HG03558 (cell line): ENCODE results near the gene IFRD2.

Source experiments
- ATAC-seq: cut with Tn5 transposase; IDR thresholded peaks from one replicate; pipeline ENCODE4 v1.9.1; 2021; ENCODE audit warnings: moderate number of reproducible peaks; ENCODE audit not compliant: unreplicated experiment; ENCODE audit errors: extremely low read depth

The IFRD2 gene

DNA sequence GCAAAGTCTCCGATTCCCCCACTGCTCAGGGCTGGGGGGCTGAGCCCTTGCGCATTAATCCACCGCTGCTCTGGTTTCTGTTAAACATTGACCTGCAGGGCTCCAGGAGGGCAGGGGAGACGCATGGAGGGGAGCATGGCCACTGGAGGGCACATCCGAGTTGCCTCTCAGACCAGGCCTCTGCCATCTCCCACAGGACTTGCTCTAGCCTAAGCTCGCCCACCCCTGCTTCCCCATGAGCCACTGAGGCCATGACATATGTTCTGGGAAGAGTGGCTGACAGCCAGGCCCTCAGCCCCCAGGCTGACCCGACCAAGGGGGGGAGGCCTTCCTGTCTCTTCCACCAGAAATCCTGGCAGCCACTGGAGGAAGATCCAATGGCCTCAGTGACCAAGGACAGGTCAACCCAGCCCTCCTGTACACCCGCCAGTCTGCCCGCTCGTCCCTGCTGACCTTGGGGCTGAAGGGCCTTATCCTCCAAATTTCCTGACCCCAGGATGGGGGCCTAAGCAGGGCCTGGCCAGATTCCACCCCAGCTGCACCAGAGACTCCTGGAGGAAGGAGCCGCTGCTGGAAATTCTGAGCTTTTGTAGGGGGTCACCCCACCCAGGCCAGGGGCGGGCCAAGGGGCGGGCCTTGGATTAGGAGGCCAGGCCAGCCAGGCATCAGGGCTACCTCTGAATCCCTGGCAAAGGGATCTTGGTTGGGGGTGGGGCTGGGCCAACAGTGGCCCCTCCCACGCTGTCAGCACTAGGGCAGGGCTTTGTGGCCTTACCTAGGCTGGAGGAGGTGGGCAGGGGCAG is 11.0 kb upstream of the IFRD2 start, which contains the start of gene HYAL1:
Gene HYAL1 (minus strand): TSS at position 562 of the 803 bp plus-strand sequence. CDS start 618 bp downstream, outside the sequence.
- no peak for ATAC-seq

DNA sequence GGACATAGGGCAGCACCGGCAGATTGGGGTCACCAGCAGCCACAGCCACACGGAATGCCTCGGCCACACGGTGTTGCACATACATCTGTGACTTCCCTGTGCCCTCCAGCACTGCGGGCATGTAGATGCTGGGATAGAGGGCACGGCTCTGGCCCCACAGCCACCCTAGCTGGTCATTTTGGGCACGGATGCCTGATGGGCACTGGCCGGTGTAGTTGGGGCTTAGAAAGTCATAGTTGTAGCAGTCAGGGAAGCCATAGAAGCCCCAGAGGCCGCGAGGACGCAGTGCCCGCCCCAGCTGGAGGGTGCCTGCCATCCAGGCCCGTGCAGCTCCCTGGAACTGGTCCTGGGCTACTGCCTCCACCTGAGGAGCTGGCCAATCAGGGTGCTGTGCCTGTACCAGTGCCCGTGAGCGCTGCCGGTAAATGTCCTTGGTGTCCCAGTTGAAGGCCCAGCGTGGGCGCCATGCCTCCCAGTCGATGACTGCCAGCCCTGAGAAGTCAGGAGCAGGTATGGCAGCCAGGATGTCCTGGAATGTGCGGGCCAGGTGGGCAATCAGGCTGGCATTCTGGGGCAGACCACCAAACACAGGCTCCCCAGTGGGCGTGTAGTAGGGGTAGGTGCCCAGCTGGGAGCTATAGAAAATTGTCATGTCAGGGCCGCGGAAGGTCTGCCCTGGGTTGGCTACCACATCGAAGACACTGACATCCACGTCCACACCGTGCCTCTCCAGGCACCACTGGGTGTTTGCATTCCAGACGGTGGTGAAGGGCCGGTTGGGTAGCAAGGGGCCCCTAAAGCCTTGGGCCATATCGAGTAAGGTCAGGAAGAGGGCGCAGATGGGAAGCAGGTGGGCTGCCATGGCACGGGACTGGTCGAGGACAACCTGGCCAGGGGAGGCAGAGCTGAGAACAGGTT is 10.1 kb upstream of the IFRD2 start:
- no peak for ATAC-seq

DNA sequence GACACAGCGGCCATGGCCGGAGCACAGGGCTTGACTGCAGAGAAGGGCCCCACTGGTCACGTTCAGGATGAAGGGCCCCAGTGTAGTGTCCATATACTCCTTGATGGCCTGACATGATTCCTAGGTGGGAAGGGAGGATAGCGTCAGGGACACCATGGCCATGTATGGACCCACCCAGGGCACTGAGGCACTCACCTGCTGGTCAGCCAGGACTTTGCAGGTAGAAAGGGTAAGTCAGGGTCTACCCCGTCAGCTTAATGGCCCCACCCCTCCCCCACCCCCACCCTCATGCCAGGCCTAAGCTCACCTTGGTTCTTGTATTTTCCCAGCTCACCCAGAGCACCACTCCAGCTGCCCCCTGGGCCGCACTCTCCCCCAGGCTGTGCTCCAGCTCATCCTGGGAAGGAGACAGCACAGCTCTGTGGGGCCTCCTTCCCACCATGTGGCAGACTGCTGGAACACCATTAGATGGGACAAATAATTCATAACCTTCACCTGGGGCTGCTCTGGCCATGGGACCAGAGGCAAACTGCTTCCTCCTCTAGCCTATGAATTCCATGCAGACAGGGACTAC is 8.5 kb upstream of the IFRD2 start:
- no peak for ATAC-seq

DNA sequence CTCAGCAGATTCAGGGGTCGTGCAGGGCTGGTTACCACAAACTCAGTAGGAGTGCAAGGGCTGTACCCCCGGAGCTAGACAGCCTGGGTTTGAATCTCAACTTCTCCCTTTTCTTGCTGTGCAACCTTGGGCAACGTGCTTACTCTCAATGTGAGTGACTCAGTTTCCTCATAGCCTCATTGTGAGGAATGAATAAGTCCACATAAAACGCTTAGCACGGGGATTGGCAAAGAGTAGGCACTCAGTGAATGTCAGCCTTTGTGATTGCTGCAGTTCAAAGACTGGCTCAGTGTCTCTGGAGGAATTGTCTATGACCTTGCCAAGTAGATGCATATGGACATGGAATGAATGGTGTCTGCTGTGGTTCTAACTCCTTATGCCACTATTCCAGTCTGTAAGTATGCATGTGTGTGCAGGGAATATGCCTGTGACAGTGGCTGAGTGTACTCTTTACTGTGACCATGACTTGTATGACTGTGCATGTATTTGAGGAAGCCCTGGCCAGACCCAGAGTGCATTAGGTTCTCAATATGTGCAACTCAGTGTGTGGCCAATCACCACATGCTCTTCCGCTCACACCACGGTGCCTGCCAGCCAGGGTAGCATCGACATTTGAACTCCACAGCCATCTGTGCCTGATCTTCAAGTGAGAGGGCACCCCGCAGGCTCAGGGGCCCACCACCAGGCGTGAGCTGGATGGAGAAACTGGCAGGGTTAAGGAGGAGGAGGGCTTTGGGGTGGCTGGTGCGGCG is 7.9 kb upstream of the IFRD2 start:
- no peak for ATAC-seq

DNA sequence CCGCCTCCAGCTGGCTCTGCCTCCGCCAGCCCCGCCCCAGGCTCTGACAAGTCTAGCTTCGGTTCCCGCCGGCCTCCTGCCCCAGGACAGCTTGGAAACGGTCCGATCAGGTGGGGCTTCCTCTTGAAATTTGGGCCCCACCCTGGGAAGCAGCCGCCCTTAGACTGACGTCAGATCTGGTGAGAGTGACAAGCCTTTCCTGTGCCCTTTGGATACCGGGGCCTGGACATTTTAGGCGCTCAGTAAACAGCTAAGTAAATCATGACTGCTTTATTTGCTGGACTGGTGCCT is 7.4 kb upstream of the IFRD2 start:
- ATAC-seq: no peak

DNA sequence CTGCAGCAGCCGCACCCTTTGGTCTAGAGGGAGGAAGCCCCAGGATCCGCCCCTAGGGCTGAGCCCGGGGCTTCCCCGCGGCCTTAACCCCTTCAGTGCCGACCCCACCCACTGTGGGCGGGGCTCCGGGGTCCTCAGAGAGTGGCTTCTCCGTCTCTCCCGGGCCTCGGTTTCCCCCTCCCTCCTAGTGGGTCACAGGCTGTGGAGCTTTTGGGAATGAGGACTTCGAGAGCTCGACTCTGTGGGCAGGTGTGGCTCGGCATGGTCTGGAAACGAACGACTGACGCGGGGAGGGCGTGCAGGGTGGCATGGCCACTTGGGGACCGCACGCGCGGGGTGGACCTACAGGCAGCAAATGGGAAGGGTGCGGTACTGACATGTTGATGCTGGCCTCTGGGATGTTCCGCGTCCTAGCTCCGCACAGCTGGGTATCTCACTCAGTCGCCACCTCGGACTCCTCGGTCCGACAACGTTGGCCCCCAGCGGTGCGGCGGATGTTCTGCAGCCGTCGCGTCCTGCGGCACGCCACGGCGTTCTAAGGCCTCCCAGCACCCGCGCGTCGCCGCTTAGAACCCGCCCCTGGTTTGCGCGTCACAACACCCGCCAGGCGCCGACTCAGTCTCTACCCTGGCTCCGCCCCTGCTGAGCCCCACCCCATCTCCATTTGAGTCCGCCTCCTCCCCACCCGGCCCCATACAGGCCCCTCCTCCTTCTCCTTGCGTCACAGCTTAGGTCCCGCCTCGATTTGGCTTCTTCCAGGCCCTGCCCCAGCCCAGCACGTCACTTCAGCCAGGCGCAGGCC is 6.8 kb upstream of the IFRD2 start, which contains the start of the genes HYAL3 and NAA80:
Gene HYAL3 (minus strand): TSS at position 570 of the 802 bp plus-strand sequence. CDS start 3,803 bp downstream, outside the sequence.
Gene NAA80 (minus strand): TSS at position 570 of the 802 bp plus-strand sequence. CDS start 1,942 bp downstream, outside the sequence.
- ATAC-seq: peak; percentile 51

DNA sequence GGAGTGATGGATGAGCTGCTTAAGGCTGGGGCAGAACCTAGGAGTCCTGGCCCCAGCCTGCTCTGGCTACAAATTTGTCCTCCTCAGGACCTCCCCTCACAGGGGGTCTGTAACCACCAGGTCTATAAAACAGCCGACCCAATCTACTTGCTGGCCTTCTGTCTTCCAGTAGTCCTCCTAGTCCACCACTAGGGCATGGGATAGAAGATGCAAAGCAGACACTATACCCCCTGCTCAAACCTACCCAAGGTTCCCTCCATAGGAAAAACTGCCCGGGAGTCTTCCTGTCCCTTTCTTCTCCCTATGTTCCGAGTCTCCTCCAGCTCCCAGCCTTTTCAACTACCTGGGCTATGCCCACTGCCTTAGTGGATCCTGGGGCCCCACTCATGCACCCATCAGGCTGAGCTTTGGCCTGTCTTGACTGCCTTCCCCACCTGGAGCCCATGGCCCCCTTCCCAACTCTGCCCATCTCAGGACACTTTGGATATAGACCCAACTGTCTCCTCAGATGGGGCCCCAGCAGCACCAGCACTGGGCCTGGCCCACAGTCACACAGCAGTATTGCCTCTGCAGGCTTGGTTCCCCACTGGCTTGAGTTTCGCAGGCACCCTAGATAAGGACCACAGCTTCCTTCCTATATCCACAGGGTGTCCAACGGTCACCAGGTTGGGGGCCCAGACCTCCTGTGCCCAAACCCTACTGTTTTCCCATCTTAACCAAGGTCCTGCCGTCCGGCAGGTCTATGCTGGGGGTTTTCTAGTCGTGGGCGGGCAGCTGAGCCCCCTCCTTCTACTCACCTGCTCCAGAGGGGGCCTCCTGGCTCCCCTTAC is 5.9 kb upstream of the IFRD2 start:
- no peak for ATAC-seq

DNA sequence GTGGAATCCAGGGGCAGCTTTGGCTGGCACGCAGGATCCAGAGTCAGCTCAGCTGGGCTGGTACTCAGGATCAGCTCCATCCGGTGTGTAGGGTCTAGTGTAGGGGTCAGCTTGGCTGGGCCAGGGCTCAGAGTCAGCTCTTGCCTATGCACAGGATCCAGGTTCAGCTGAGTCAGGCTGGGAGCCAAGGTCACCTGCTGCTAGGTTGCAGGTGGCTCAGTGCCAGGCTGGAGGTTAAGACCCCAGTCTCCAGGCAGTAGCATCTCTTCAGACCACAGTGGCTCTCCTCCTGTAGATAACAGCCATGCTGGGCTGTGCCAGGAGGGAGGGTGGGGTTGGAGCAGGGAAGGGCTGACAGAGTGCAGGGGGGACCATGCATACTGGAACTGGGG is 5.2 kb upstream of the IFRD2 start:
- no peak for ATAC-seq

DNA sequence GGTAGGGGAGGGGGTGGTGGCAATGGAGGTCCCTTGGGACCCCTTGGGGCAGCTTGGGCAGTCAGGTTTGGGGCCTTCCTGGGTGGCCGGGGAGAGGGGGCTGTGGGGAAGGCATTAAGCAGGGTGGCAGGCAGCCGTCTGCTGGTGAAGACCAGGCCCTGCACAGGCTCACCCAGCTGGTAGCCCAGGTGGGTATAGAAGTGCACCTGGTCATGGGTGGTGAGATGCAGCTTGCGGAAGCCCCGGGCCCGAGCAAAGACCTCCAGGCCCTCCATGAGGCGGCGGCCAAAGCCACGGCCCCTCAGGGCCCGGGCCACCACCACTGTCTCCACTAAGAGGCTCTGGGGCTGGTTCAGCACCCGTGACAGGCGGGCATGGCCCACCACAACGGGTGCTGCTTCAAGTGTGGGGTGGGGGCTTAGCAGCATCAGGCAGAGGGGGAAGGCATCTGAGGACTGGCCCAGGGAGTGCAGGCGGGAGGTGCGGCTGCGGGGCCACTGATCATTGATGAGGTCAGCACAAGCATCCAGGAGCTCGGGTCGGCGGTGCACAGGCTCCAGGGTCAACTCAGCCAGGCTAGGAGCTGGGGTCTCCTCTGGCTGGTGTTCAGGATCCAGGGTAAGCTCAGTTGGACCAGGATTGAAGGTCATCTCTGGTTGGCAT is 4.6 kb upstream of the IFRD2 start:
- no peak for ATAC-seq

DNA sequence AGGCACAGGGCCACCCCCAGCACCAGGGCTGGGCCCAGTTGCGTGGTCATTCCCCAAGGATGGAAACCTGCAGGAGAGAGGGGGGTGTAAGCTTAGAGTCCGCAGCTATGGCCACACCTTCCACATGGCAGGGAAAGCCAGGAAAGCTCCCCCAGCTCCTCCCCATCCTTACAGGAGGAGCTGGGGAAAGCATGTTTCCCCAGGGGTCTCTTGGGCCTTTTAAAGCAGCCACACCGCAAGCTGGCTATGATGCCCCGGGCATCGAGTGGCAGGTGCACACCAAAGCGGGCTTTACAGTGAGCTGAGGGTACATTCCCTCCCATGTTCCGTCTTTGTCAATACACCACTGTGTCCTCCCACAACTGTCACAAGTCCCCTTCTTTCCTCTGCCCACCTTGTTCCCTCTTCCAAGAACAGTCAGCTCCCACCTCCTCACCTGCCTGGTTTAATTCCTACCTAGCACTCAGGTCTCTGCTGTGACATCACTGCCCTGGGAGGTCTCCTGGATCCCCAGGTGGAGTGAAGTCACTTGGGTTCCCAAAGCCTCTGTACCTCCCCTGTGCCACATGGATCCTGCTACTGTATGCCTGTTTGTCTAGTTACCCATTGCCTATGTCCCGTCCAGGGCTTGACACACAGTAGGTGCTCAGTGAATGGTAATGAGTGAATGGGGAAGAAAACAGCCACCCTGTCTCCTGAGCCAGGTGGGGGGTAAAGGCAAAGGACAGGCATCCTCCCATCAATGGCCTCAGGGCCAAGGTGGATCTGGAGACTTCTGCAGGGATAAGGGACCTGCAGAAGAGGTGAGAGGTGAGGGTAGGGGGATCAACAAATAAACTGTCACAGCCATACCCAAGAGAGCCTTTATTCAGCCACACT is 3.6 kb upstream of the IFRD2 start:
- no peak for ATAC-seq

DNA sequence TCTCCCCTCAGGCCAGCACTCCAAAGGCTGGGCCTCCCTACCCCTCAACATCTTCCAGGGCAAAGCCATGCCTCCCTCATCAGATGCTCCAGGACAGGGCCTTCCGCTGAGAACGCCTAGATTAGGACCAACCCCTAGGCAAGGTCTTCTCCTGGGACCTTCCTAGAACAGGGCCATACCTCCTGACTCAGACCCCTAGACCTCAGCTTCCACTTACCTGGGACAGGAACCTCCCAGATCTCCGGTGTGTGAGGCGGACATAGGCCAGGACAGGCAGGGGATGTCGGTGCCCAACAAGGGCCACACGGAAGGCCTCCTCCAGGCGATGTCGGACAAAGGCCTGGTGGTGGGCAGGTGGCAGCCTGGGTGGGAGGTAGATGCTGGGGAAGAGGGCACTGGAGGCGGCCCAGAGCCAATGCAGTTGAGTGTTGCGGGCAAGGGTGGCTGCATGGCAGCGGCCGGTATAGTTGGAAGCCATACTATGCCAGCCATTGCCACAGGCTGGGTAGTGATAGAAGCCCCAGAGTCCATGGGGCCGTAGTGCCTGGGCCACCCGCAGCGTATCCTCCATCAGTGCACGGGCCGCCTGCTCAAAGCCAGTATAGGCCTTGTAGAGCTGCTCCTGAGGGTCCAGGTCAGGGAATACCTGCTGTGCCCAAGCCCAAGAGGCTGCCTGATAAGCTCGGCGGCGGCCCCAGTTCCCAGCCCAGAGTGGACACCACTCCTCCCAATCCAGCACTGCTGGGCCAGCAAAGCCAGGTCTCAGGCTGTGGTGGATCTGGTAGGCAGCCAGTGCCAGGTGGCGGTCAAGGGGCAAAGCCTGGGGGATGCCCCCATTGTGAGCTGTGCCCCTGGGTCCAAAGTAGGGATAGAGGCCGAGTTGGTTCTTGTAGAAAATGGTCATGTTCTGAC is 2.5 kb upstream of the IFRD2 start:
- ATAC-seq: no peak

DNA sequence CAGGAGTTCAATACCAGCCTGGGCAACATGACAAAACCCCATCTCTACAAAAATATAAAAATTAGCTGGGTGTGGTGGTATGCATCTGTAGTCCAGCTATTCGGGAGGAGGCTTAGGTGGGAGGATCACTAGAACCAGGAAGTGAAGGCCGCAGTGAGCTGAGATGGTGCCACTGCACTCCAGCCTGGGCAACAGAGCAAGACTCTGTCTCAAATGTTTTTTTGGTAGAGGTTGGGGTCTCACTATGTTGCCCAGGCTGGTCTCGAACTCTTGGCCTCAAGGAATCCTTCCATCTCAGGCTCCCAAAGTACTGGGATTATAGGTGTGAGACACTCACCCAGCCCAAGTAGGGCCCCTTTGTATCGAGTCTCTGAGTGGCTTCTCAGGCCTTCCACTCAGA is 1.9 kb upstream of the IFRD2 start:
- ATAC-seq: no peak

DNA sequence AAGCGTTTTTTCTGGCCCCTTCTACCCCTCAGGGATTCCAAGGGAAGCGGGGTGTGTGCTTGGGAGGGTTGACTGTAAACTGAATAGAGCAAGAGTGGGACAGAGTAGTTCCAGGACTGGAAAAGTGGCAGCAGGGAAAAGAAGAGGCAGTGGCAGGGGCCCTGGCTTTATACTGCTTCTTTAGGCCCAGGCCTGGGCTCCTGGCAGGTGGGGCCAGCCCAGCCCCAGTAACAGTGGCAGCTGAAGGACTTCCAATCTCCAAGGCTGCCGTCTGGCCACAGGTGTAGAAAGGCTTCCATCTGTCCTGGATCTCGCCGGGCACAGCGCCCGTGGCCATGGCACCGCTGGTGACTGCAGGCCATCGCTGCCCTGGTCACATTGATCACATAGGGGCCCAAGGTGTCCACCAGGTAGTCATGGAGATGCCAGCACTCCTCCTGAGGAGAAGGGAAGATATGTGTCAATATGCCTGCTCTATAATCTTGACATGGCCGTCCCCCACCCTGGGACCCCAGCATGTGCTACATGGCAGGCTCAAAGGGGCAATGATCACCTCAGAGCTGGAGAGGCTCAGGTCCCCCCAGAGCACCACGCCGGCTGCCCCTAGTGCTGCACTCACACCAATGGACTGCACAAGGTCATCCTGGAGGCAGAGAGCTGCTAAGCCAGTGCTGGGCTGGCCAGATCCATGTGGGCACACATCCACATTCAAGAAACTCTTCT is 1.0 kb upstream of the IFRD2 start:
- no peak for ATAC-seq

DNA sequence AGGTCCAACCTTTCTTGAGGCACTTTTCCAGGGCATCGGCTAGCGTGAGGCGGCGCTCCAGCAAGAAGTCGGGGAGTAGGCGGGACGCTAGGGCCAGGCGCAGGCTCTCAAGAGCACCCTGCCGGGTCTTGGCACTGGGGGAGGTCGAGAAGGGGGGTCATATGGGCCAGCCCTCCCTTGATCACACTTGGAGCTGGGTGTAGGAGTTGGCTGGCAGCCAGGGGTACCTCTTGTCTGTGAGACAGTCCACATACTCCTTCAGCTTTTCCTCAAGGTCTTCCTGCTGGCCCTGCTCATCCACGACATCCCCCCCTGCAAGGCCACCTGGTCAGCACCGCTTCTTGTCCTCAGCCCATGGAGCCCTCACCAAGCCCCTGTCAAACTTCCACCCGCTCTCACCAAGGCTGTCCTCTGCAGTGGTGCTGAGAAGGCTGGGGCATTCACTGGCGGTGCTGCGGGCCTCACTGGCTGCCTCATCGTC is 2.0 kb downstream of the IFRD2 start:
- no peak for ATAC-seq

DNA sequence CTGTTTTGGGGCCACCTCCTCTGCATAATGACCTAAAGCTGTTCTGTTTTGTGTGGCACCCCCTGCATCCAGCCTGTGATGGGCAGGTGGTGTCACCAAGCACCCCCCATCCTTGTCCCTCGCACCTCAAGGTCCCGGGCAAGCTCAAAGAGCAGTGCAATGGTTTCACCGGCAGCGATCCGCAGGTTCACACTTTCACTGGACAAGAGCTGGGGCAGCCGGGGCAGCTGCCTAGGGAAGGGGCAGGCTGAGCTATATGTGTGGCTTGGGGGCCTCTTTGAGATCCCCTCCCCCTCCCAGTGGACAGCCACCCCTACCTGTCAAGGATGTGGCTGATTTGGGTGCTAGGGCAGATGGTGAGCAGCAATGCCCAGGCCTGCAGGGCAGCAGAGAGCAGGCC is 3.1 kb downstream of the IFRD2 start:
- ATAC-seq: no peak
